Neuron (in vitro differentiated cells): Measurements from ENCODE around the gene BDH1.

Experiments
- H2AFZ ChIP-seq: one replicate; pipeline ENCODE4 v1.6.1; 2013; ENCODE audit warnings: low read depth, mild to moderate bottlenecking, inconsistent platforms, low read length, moderate library complexity
- H3K27me3 ChIP-seq: one replicate; pipeline ENCODE4 v1.6.1; 2013; ENCODE audit warnings: low read length; ENCODE audit not compliant: insufficient read depth
- H3K36me3 ChIP-seq: one replicate; pipeline ENCODE4 v1.6.1; 2013; ENCODE audit warnings: low read length; ENCODE audit not compliant: insufficient read depth
- H3K4me1 ChIP-seq: one replicate; pipeline ENCODE4 v1.6.1; 2013; ENCODE audit warnings: low read length; ENCODE audit not compliant: insufficient read depth
- H3K4me3 ChIP-seq: 2 replicates; pipeline ENCODE4 v1.5.1; 2013; ENCODE audit warnings: mild to moderate bottlenecking, low read length, moderate library complexity
- H3K9me3 ChIP-seq: one replicate; pipeline ENCODE4 v1.6.1; 2013; ENCODE audit warnings: low read length

Gene BDH1

DNA sequence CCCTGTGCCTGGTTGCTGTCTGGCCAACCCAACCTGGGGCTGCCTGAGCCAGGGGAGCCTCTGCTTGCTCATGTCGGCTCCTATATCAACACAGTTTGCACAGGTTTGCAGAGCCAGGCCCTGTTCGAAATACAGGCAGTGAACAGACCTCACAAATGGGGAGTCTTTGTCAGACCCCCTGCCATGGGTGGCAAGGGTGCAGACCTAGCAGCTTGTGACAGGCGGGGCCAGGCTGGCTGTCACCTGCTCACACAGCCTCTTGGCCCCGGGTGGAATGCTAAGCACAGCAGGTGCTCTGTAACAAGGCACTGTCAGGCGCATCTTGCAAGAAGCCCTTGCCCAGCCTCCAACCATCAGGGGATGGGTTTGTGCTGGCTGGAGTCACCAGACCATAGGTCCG is 47.3 kb downstream of the BDH1 start:
- H3K36me3 ChIP-seq = no peaks in the 10 kb centered on the region
- no peaks in the 10 kb centered on the region for H3K27me3 ChIP-seq
- no peak overlapping the region for H3K4me3 ChIP-seq
- H2AFZ ChIP-seq = no peak overlapping the region
- peaks cover 10% of the 10 kb centered on the region for H3K4me1 ChIP-seq
- no peaks in the 10 kb centered on the region for H3K9me3 ChIP-seq

DNA sequence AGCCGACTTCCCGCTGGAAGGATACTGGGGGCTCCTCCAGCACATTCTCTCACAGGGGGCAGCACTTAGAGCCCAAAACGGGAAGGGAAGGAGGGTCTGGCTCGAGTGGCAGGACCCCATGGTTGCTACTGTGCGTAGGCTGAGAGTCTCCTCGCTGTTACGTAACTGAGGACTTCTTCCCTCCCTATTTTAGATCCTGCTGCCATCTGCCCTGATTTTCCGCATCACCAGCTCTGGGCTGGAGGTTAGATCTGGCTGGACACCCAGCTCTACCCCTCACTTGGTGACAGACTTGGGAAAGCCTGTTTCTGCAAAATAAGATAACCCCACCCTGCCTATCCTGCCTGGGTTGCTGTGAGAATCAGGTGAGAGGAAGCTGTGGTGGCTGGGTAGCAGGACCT is 47.7 kb downstream of the BDH1 start:
- Histone ChIP-seq H3K4me1 (peaks cover 10% of the 10 kb centered on the region), H3K9me3 (no peaks in the 10 kb centered on the region), H3K4me3 (no peak overlapping the region), H3K27me3 (no peaks in the 10 kb centered on the region), H2AFZ (no peak overlapping the region), H3K36me3 (no peaks in the 10 kb centered on the region)

DNA sequence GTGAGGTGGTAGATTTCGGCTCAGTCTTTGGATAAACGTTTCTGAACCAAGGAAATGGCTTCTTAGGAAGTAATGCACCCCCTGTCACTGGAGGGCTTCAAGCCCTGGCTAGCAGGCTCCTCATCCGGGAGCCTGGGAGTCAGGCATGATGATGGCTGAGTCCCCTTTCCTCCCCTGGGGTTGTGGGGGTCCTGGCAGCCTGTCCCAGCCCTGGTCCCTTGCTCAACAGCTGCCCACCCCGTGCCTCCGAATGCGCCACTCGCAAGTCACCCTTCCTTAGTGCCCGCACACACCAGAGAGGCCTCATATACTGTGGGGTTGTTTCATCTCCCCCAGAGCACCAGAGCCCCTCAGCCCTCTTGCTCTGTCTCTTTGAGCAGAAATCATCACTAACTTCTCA is 48.2 kb downstream of the BDH1 start:
- peaks cover 10% of the 10 kb centered on the region for H3K4me1 ChIP-seq
- no peaks in the 10 kb centered on the region for H3K36me3 ChIP-seq
- no peak overlapping the region for H2AFZ ChIP-seq
- no peaks in the 10 kb centered on the region for H3K27me3 ChIP-seq
- H3K4me3 ChIP-seq = no peak overlapping the region
- H3K9me3 ChIP-seq = no peaks in the 10 kb centered on the region

DNA sequence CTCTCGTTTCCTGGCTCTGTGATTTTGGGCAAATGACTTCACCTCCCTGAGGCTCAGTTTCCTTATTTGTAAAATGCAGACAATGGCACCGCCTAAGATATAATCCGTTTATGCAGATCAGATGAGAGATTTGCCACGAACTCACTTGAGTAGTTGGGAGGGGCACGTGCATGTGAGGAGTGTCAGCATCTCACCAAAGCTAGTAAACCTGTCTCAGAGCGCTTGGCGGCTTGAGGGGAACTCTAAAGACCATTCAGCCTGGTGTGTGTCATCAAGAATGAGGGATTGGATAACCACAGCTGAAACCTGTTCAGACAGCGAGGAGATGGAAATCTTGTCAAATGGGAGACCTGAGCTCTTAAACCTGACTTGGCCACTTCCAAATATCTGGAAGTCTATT is 48.7 kb downstream of the BDH1 start:
- H3K27me3 ChIP-seq = no peaks in the 10 kb centered on the region
- H3K4me1 ChIP-seq = peaks cover 10% of the 10 kb centered on the region
- H3K9me3 ChIP-seq = no peaks in the 10 kb centered on the region
- no peaks in the 10 kb centered on the region for H3K36me3 ChIP-seq
- no peak overlapping the region for H2AFZ ChIP-seq
- no peak overlapping the region for H3K4me3 ChIP-seq

DNA sequence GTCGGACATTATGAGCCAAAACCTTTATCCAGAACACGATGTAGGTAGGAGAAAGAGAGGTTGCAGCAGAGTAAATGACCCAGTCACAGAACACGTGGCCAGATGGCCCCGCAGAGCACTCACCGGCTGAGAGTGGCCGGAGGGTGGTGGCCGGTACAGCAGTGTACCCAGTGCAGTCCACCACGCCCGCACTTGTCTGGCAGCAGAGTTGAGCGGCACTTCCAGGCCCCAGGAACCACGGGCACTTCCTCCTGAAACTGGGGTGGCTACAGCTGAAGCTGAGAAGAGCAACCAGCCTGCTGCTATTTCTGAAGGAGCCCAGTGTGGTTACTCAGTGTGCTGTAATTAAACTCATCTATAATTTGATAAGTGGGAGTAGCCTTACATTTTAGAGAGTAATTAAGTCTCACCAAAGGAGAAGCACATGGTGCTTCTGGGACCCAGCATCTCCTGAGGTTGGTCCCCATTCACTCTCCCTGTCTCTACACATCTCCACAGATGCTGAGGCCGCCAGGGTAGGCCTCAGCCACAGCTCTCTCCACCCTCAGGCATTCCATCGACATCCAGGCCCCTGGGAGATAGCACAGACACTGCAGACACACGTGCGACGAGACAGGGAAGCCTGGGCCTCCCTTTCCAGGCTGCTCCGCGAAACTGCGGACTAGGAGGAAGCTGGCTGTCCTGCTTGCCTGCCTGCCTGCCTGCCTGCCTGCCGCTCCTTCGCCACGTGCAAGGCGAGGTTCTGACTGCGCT is 49.8 kb downstream of the BDH1 start:
- no peaks in the 10 kb centered on the region for H3K36me3 ChIP-seq
- H3K4me3 ChIP-seq = no peak overlapping the region
- H3K27me3 ChIP-seq = no peaks in the 10 kb centered on the region
- no peaks in the 10 kb centered on the region for H3K9me3 ChIP-seq
- peaks cover 10% of the 10 kb centered on the region for H3K4me1 ChIP-seq
- H2AFZ ChIP-seq = no peak overlapping the region

DNA sequence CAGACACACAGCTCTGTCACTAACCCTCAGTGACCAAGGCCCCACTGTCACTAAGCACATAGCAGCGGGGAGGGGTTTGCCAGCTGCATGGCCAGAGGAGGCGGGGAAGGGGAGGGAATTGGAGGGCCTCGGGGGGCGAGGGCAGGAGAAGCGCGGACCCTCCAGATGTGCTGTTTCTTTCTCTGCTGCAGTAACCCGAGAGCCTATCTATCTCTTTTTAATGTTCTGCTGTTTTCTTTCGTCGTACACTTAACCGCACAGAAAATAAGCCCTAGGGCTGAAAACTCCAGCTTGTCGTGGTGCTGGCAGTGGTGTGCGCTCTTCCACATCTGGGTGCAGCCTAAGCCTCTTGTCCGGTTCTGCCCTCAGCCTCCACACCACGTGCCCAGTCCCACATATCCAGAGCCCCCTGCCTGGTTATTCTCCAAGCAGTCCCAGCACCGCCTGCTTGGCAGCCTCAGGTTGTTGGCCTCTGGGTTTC is 51.1 kb downstream of the BDH1 start:
- H3K36me3 ChIP-seq = no peaks in the 10 kb centered on the region
- no peaks in the 10 kb centered on the region for H3K9me3 ChIP-seq
- H3K4me3 ChIP-seq = no peak overlapping the region
- no peak overlapping the region for H2AFZ ChIP-seq
- peaks cover 8% of the 10 kb centered on the region for H3K4me1 ChIP-seq
- no peaks in the 10 kb centered on the region for H3K27me3 ChIP-seq

DNA sequence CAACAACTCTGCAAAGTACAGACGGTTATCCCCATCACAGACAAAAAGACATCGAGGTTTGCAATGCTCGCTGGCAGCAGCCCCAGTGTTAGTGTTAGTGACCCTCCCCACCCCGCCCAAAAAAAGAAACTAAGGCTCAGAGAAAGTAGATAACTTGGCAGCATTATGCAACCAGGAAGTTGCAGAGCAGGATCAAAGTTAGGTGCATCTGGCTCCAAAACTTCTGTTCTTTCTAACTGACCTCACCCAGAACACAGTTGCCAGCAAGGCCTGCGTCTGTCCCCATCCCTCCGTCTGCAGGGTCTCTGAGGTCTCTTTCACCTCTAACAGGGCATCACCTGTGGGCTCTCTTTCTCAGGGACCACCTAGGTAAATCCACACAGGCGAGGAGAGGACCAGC is 51.5 kb downstream of the BDH1 start:
- no peaks in the 10 kb centered on the region for H3K27me3 ChIP-seq
- H3K4me3 ChIP-seq = no peak overlapping the region
- no peak overlapping the region for H2AFZ ChIP-seq
- H3K4me1 ChIP-seq = peaks cover 5% of the 10 kb centered on the region
- H3K36me3 ChIP-seq = no peaks in the 10 kb centered on the region
- H3K9me3 ChIP-seq = no peaks in the 10 kb centered on the region

DNA sequence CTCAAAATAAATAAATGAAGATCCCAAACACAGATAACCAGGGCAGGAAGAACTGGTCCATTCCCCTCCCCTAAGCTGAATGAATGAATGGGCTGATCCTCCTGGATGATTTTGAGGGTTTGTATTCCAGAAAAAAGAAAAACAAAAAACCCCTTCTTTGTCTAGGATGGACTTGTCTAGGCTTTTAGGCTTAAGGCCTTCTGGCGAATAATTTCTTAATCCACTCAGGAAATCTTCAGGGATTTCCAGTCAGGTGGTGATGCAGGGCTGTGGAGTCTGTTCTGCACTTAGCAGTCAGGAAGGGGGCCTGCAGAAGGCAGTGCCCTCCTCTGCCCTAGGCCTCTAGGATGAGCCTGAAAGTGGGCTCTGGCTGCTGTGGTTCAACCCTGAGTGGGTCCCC is 52.1 kb downstream of the BDH1 start:
- Histone ChIP-seq H3K27me3 (no peaks in the 10 kb centered on the region), H3K4me1 (peaks cover 5% of the 10 kb centered on the region), H3K36me3 (no peaks in the 10 kb centered on the region), H2AFZ (no peak overlapping the region), H3K4me3 (no peak overlapping the region), H3K9me3 (no peaks in the 10 kb centered on the region)

DNA sequence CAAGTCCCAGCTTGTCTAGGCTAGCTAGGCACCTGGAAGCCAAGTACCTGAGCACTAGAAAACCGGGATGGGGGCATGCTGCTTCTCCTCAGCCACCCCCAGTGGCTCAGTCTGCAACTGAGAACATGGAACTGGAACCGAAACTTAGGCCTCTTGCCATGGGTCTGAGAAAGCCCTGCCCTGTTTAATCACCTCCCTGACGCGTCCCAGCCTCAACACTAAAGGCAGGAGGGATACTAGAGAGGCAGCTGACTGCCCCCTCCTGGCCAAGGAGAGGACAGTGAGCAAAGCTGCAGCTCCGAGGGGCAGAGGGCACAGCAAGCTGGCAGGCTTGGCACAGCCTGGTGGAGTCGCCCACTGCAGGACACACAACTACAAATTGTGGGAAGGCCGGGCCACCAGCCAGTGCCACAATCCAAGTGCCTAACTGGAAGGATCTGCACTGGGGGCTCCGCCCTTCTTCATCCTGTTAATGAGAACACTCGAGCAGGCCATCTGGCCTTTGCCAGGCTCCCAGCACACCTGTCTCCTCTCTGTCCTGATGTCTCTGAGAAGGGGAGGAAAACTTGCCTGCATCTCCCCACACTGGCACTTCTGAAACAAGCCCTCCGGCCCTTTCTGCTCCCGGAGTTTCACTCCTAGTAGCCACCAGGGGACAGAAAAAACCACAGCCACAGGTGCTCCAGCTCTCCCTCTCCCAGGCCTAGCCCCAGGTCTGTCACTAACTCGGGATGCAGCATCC is 53.7 kb downstream of the BDH1 start:
- H3K4me3 ChIP-seq = no peak overlapping the region
- H3K9me3 ChIP-seq = no peaks in the 10 kb centered on the region
- H3K27me3 ChIP-seq = no peaks in the 10 kb centered on the region
- no peaks in the 10 kb centered on the region for H3K36me3 ChIP-seq
- peaks cover 5% of the 10 kb centered on the region for H3K4me1 ChIP-seq
- no peak overlapping the region for H2AFZ ChIP-seq

DNA sequence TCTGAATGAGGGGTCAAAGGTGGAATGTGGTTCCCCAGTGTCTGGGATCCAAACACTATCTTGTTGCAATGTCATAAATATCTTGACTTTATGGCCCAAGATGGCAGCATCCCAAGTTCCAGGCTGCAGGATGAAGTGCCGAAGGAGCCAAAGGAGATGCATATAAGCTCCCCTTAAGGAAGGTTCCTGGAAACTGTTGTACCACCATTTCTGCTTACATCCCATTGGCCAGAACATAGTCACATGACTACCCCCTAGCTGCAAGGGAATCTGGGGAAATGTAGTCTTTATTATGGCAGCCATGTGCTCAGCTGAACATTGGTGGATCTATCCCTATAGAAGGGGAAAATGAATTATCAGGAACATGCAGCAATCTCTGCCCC is 54.3 kb downstream of the BDH1 start:
- Histone ChIP-seq H3K9me3 (no peaks in the 10 kb centered on the region), H3K4me3 (no peak overlapping the region), H3K4me1 (peaks cover 8% of the 10 kb centered on the region)

DNA sequence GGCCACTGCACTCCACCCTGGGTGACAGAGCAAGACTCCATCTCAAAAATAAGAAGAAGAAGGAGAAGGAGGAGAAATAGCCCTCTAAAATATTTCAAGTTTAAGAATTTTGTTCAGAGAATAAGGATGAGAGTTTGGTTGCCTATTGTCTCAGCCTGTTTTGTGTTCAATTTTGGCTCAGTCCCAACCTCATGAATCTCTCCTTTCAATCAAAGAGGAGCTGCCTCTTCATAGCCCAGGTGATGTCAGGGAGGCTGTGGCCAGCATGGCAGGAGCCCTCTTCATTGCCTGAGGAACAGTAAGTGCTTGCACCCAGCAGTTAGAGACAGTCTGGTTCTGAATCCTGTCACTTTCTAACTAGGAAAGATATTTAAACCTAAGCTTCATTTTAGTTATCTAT is 55.0 kb downstream of the BDH1 start:
- H3K9me3 ChIP-seq = no peaks in the 10 kb centered on the region
- H3K36me3 ChIP-seq = no peaks in the 10 kb centered on the region
- H3K4me1 ChIP-seq = peaks cover 11% of the 10 kb centered on the region
- no peak overlapping the region for H2AFZ ChIP-seq
- no peaks in the 10 kb centered on the region for H3K27me3 ChIP-seq
- H3K4me3 ChIP-seq = no peak overlapping the region

More for the DNA sequence above, 54.3 kb downstream of the BDH1 start:
- Histone ChIP-seq H3K27me3 (no peaks in the 10 kb centered on the region), H3K36me3 (no peaks in the 10 kb centered on the region), H2AFZ (no peak overlapping the region)

DNA sequence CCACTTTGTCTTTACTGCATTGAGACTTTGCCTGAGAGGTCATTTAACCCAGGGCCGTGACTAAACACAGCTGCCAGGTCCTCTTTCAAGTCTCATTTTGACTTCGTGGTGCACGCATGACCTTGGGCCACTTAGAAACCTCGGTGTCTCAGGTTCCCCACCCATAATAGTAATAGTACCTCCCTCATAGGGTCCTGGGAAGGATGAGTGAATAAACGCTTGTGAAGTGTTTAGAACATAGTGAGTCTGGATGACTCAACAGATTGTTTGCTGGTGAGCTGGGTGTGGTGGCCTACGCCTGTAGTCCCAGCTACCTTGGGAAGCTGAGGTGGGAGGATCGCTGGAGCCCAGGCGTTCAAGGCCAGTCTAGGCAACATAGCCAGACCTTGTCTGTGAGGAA is 56.3 kb downstream of the BDH1 start:
- Histone ChIP-seq H3K36me3 (no peaks in the 10 kb centered on the region), H3K27me3 (no peaks in the 10 kb centered on the region), H3K4me1 (peaks cover 8% of the 10 kb centered on the region), H2AFZ (no peak overlapping the region), H3K9me3 (no peaks in the 10 kb centered on the region), H3K4me3 (no peak overlapping the region)

DNA sequence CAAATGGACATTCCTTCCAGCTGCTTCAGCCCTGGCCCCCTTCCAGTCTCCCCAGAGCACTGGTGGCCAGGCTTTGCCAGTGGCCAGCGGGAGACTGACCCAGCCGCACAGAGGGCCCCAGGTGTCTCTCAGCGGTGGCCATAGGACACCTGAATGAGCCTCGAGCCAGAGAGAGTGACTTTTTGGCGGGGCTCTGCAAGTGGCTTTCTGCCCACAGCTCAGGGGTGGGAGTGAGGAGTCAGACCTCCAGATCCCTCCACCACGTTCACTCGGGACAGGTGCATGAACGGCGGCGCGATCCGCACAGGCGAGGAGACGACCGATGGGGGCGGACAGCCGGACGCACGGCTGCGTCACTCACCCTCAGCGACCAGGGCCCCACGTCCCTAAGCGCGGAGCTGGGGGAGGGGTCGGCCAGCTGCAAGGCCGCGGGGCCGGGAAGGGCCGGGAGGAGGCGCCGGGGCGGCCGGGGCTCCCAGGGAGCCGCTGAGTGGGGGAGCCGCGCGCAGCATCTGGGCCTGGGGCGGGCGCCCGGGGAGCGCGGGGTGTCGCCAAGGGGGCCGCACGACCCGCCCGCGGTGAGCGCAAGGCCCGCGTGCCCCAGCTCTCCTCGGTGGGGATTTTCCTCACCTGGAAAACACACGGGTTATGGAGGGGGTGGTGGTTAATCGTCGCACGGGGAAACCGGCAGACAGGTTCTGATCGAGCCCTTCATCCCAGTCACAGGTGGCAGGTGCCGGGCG is 57.1 kb downstream of the BDH1 start:
- no peaks in the 10 kb centered on the region for H3K36me3 ChIP-seq
- H3K4me1 ChIP-seq = peaks cover 5% of the 10 kb centered on the region
- no peaks in the 10 kb centered on the region for H3K27me3 ChIP-seq
- H2AFZ ChIP-seq = no peak overlapping the region
- no peaks in the 10 kb centered on the region for H3K9me3 ChIP-seq
- no peak overlapping the region for H3K4me3 ChIP-seq
